Measurements from ENCODE around the gene RPS6KC1. TPM values are rescaled to one million over a fixed set of nuclear protein-coding genes. Genes with fewer than 3 reads are reported as not detected.

Gene RPS6KC1
- polyA plus RNA-seq, 5 donors = 18.4 to 27.8 (median 24.5) TPM

Other genes with a start within 250 kb of the RPS6KC1 start
- 1 to 10 TPM in 1 of 5 donors, under 1 TPM in 4; 0.37 to 1.2 (median 0.69) TPM for gene SPATA45, start 203.6 kb upstream of the RPS6KC1 start, polyA plus RNA-seq (ENCODE audit: insufficient read depth in 1 of 5, insufficient read length in 5 of 5, low replicate concordance in 1 of 5)
- 10 to 100 TPM; 14.2 to 26.0 (median 21.9) TPM for gene FLVCR1, start 193.0 kb upstream of the RPS6KC1 start, polyA plus RNA-seq (ENCODE audit: insufficient read depth in 1 of 5, insufficient read length in 5 of 5, low replicate concordance in 1 of 5)
- gene VASH2, start 100.7 kb upstream of the RPS6KC1 start, polyA plus RNA-seq (ENCODE audit: insufficient read depth in 1 of 5, insufficient read length in 5 of 5, low replicate concordance in 1 of 5) = 10 to 100 TPM; 24.0 to 38.4 (median 33.1) TPM
- 10 to 100 TPM; 33.1 to 53.7 (median 44.4) TPM for gene ANGEL2, start 35.4 kb upstream of the RPS6KC1 start, polyA plus RNA-seq (ENCODE audit: insufficient read depth in 1 of 5, insufficient read length in 5 of 5, low replicate concordance in 1 of 5)